Body of pancreas (tissue), 4 donors: Measurements from ENCODE around the gene CDKAL1. TPM values are rescaled to one million over a fixed set of nuclear protein-coding genes. Genes with fewer than 3 reads are reported as not detected.

ENCODE experiments used
- ATAC-seq: fragments of 150-250 bp; one replicate; pipeline ENCODE4 v1.9.1; 2016
- DNase-seq, 4 donors: peaks; one replicate each; pipeline ENCODE4 v3.0.0-alpha.2; 2019
- H3K27ac ChIP-seq, 4 donors: fragments of 200-600 bp; sonication (generic); 1 replicate in 3 of 4; 2 replicates in 1 of 4; pipeline versions ENCODE4 v1.5.1 to v1.6.1; 2016 to 2019; ENCODE audit warnings: mild to moderate bottlenecking in 1 of 4, mixed read lengths in 1 of 4, moderate library complexity in 1 of 4
- H3K27me3 ChIP-seq, 2 donors: fragments of 200-600 bp; sonication (generic); one replicate each; pipeline ENCODE4 v1.6.0; 2016; ENCODE audit warnings: mild to moderate bottlenecking in 1 of 2
- H3K36me3 ChIP-seq, 2 donors: fragments of 200-600 bp; sonication (generic); replicated peaks in 1 of 2; 2 replicates each; pipeline ENCODE4 v1.5.1; 2016; ENCODE audit warnings: low read depth in 2 of 2; ENCODE audit not compliant: insufficient read depth in 1 of 2
- H3K4me1 ChIP-seq: fragments of 200-600 bp; sonication (generic); one replicate; pipeline ENCODE4 v1.6.0; 2016
- H3K4me3 ChIP-seq, 2 donors: fragments of 200-600 bp; sonication (generic); 1 replicate in 1 of 2; 2 replicates in 1 of 2; pipeline ENCODE4 v1.5.1; 2016 to 2019
- H3K9me3 ChIP-seq, 3 donors: fragments of 200-600 bp; sonication (generic); 1 replicate in 2 of 3; 2 replicates in 1 of 3; pipeline ENCODE4 v1.5.1; 2016
- CTCF ChIP-seq, 7 experiments: fragments of 450-650 bp in 4 of 7; fragments of 200-600 bp in 3 of 7; sonication (generic) in 3 of 7; IDR thresholded peaks; one replicate each; pipeline ENCODE4 v1.5.1; 2016 to 2019; ENCODE audit warnings: antibody characterized with exemption in 7 of 7
- POLR2A ChIP-seq, 3 donors: fragments of 450-650 bp; IDR thresholded peaks; one replicate each; pipeline ENCODE4 v1.6.1; 2016; ENCODE audit warnings: antibody characterized with exemption in 3 of 3, mild to moderate bottlenecking in 2 of 3
- WGBS, 2 donors: methylation state at CpG; one replicate each; pipeline ENCODE4 v1.1.5; 2017; 5-methylcytosine and 5-hydroxymethylcytosine counted together
- intact Hi-C: fragments of 100-400 bp; cut with DNase I; formaldehyde crosslinking; loops from one replicate; pipeline ENCODE4 v1.15.1; 2023
- total RNA-seq, 2 donors: library from RNA; depleted of rRNA; stranded (reverse); fragments of >200 nt; gene quantifications; one replicate each; pipeline ENCODE4 v1.1.0, GENCODE V29; 2016

The CDKAL1 gene
- total RNA-seq, 2 donors from 2014 or later, result 16.3 to 18.1 TPM

DNA sequence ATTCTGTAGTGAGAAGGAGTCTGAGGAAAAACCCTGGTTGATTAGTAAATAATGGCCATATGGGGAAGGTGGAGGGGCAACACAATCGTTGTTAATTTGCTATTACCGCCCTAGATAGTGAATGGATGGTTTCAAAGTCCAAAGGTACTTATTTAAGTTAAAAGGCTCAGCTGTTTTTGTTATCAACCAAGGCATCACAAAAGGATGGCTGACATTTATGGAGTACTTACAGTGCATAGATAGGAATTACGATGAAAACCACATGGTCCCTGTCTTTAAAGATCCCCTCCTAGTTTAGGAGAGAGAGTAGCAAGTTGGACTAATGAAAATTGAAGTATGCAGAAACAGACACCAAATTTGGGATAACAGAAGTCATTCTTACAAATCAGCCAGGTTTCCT is 319.6 kb downstream of the CDKAL1 start:
- H3K9me3 ChIP-seq, result no peaks in the 10 kb centered on the region
- intact Hi-C loops, result no loop called here
- H3K27me3 ChIP-seq, result no peaks in the 10 kb centered on the region
- H3K27ac ChIP-seq, result no peak overlapping the region
- 59 to 73% methylated on average over 3 of the region's 3 CpGs for WGBS, 2 donors
- DNase-seq (no peak), ATAC-seq (no peak)
- H3K4me1 ChIP-seq, result no peaks in the 10 kb centered on the region
- TF ChIP-seq CTCF (IDR thresholded peaks at IDR 0.05) (no peak), POLR2A (IDR thresholded peaks at IDR 0.05) (no peak)
- no peak overlapping the region for H3K4me3 ChIP-seq
- H3K36me3 ChIP-seq, result no peaks in the 10 kb centered on the region

DNA sequence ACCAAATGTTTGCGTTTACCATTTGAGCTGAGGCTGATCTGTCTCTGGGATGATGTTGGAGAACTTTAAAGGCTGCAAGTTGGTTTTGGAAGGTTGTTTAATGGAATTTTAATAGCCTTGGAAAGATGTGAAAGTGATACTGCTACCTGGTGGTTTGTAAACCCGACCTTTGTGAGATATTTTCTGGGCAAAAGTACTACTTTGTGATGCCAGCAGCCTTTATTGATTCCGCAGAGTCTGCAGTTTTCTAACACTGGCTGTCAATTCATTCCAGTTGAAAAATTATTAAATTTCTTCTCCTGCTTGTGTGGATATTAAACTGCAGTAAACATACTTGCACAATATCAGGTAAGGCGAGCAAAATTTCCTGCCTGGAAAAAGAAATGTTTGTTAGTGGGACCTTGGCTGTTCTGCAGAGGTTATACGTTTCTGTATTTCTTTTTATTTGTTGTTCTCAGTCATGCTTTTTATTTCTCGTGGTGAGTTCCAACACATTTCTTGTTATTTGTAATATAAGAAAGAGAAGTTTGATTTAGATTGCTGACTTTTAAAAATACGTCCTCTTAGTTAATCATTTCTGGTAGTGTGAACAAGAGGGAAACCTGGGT is 322.5 kb downstream of the CDKAL1 start:
- H3K27ac ChIP-seq, result no peak overlapping the region
- 48 to 53% methylated on average over 7 of the region's 7 CpGs for WGBS, 2 donors
- no peak overlapping the region for H3K4me3 ChIP-seq
- no peak for DNase-seq
- ATAC-seq, result no peak
- H3K4me1 ChIP-seq, result no peaks in the 10 kb centered on the region
- intact Hi-C loops, result no loop called here
- TF ChIP-seq CTCF (IDR thresholded peaks at IDR 0.05) (no peak), POLR2A (IDR thresholded peaks at IDR 0.05) (no peak)
- H3K9me3 ChIP-seq, result no peaks in the 10 kb centered on the region
- H3K27me3 ChIP-seq, result no peaks in the 10 kb centered on the region
- no peaks in the 10 kb centered on the region for H3K36me3 ChIP-seq

DNA sequence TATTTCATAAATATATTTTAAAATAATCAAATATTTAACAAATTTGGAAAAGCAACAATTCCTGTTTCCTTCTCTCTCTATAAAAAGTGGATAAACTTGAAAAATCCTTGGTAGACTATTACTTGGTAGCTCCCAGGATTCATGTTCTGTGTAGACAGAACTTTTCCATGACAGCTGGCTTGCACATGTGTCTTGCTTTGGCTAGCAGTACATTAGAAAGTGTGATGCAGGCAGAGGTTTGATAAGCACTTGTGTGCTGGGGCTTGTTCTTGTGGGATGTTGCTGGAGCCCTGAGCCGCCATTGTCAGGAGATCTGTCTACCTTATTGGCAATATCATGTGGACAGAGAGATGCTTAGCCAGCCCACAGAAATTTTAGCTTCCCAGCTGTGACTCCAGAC is 327.2 kb downstream of the CDKAL1 start:
- ATAC-seq, result no peak
- H3K9me3 ChIP-seq, result no peaks in the 10 kb centered on the region
- H3K27me3 ChIP-seq, result no peaks in the 10 kb centered on the region
- TF ChIP-seq CTCF (IDR thresholded peaks at IDR 0.05), result no peak
- TF ChIP-seq POLR2A (IDR thresholded peaks at IDR 0.05), result no peak
- intact Hi-C loops, result no loop called here
- H3K4me1 ChIP-seq, result peaks cover 9% of the 10 kb centered on the region
- 87 to 100% methylated on average over 1 of the region's 1 CpG for WGBS, 2 donors
- DNase-seq, result no peak
- H3K4me3 ChIP-seq, result no peak overlapping the region
- H3K36me3 ChIP-seq, result no peaks in the 10 kb centered on the region
- H3K27ac ChIP-seq, result no peak overlapping the region

DNA sequence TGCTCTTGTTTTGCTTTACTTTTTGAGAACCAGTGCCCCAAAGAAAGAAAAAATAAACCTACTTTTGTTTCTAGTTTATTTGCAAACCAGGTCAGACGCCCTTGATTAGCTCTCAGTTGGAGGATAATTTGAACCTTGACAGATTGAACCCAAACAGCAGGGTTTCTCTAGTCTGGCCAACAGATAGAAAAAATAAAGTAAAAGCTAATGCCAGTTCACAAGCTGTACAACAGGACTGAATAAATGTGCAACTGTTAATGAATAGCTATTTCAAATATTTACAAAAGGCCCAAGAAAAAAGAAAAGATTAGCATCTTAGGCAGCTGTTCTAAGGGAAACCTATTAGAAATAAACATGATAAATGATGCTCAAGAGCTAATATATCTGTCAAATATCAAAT is 331.8 kb downstream of the CDKAL1 start:
- no peak for DNase-seq
- Histone ChIP-seq H3K9me3 (no peaks in the 10 kb centered on the region), H3K4me1 (peaks cover 32% of the 10 kb centered on the region), H3K4me3 (no peak overlapping the region), H3K27ac (peak overlapping the region in 1 of 4 donors; percentile 44), H3K36me3 (no peaks in the 10 kb centered on the region), H3K27me3 (no peaks in the 10 kb centered on the region)
- TF ChIP-seq POLR2A (IDR thresholded peaks at IDR 0.05), result no peak
- no peak for TF ChIP-seq CTCF (IDR thresholded peaks at IDR 0.05)
- intact Hi-C loops, result no loop called here
- WGBS, 2 donors, result 23 to 26% methylated on average over 1 of the region's 1 CpG
- no peak for ATAC-seq
